Measurements from ENCODE around the gene LGR4.

Gene LGR4

DNA sequence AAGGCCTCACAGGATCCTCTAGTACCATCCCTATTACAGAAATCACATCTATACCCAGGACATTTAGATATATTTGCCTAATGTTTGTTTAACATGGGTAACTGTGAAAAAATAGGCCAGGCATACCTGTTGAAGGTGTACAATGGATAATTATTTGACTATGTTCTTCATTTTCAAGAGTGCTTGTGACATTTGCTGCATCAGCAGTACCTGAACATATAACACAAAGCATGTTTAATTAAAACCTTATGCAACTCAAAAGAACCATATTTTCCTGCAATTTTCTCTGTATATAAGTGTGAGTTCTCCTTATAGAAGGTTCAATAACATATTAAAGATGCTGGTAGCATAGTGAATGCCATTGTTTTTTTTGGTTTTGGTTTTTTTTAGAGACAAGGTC lies 101.1 kb downstream of the LGR4 start:
- TF ChIP-seq, protein P1, sequence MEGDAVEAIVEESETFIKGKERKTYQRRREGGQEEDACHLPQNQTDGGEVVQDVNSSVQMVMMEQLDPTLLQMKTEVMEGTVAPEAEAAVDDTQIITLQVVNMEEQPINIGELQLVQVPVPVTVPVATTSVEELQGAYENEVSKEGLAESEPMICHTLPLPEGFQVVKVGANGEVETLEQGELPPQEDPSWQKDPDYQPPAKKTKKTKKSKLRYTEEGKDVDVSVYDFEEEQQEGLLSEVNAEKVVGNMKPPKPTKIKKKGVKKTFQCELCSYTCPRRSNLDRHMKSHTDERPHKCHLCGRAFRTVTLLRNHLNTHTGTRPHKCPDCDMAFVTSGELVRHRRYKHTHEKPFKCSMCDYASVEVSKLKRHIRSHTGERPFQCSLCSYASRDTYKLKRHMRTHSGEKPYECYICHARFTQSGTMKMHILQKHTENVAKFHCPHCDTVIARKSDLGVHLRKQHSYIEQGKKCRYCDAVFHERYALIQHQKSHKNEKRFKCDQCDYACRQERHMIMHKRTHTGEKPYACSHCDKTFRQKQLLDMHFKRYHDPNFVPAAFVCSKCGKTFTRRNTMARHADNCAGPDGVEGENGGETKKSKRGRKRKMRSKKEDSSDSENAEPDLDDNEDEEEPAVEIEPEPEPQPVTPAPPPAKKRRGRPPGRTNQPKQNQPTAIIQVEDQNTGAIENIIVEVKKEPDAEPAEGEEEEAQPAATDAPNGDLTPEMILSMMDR (IDR thresholded peaks at IDR 0.05; ENCODE audit: low read depth, low read length, missing control alignments), result no peak
- no peak for DNase-seq (ENCODE audit: low read depth)
- no peak overlapping the region for H3K4me3 ChIP-seq (ENCODE audit: low read depth, low read length)

DNA sequence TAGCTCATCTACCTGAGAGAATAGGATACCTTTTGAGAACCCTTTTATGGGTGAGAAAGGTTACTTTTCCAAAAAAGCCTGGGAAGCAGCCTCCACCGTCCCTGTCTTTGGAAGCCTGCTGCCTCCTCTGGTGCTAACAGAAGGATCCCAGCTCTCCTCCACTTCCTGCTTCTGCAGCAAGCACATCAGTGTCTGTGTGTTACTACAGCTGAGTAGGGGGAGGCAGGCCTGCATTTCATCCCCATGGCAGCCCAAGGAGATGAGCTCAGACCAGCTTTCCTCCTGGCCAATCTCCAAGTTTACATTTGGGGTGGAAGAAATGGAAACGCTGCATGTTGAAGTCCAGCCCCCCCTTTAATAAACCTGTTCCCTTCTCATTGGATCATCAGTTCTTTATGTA lies 102.2 kb downstream of the LGR4 start:
- DNase-seq (ENCODE audit: low read depth), result no peak
- H3K4me3 ChIP-seq (ENCODE audit: low read depth, low read length), result no peak overlapping the region
- TF ChIP-seq, protein P1 (IDR thresholded peaks at IDR 0.05; ENCODE audit: low read depth, low read length, missing control alignments), result no peak

- TF ChIP-seq, protein P1 (IDR thresholded peaks at IDR 0.05; ENCODE audit: low read depth, low read length, missing control alignments), result no peak
- DNase-seq (ENCODE audit: low read depth), result no peak
- H3K4me3 ChIP-seq (ENCODE audit: low read depth, low read length), result no peak overlapping the region
Measured at GRCh38 chr11:27367881-27368280, 104.7 kb downstream of the LGR4 start.

DNA sequence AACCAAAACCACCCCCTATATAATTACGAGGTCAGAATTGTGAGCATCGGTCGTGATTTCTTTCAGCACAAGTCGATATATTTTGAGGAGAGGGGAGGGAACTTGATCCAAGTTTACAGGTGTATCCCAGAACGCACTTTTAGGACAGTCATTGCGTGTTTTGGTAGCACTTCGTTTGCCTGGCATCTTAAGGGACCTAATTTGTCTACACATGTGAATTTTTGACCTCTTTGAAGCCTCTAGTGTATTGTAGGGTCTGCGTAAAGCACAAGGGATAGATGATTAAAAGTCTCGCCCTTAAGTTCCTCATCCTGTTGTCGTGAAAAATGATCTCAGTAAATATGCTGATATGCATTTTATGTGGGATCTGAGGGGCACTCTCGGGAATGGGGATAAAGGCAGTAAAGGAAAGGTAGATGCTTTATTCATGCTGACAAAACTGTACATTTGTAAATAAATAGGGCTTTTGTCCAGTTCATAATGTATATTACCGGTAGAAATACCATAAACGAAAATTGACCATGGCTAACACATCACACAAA lies 108.9 kb downstream of the LGR4 start:
- no peak for DNase-seq (ENCODE audit: low read depth)
- TF ChIP-seq, protein P1 (IDR thresholded peaks at IDR 0.05; ENCODE audit: low read depth, low read length, missing control alignments), result no peak
- peak overlapping the region; percentile 52 for H3K4me3 ChIP-seq (ENCODE audit: low read depth, low read length)

- H3K4me3 ChIP-seq (ENCODE audit: low read depth, low read length), result peak within 1 kb of the TSS; percentile 52
- TF ChIP-seq, protein P1 (IDR thresholded peaks at IDR 0.05; ENCODE audit: low read depth, low read length, missing control alignments), result no peak
Measured at GRCh38 chr11:27362749-27363575, 109.6 kb downstream of the LGR4 start, which contains the start of gene CCDC34. TSS of gene CCDC34 (minus strand) at chr11:27363215. CDS start at chr11:27363194, 21 bp downstream.

GRCh38 chr11:27361649-27362431 lies 110.8 kb downstream of the LGR4 start:
- TF ChIP-seq, protein P1 (IDR thresholded peaks at IDR 0.05; ENCODE audit: low read depth, low read length, missing control alignments), result no peak
- peak overlapping the region; percentile 52; the same call in 1 of the 2 replicates for H3K4me3 ChIP-seq (ENCODE audit: low read depth, low read length)
- DNase-seq (ENCODE audit: low read depth), result no peak

More at GRCh38 chr11:27362749-27363575, 109.6 kb downstream of the LGR4 start, which contains the start of gene CCDC34:
- peak; percentile 72 for DNase-seq (ENCODE audit: low read depth)
